Measurements from ENCODE around the gene VWA2. TPM values are rescaled to one million over a fixed set of nuclear protein-coding genes. Genes with fewer than 3 reads are reported as not detected.

VWA2 gene
- total and polyA plus RNA-seq, 4 donors = 1.6 to 18.3 (median 8.4) TPM

DNA sequence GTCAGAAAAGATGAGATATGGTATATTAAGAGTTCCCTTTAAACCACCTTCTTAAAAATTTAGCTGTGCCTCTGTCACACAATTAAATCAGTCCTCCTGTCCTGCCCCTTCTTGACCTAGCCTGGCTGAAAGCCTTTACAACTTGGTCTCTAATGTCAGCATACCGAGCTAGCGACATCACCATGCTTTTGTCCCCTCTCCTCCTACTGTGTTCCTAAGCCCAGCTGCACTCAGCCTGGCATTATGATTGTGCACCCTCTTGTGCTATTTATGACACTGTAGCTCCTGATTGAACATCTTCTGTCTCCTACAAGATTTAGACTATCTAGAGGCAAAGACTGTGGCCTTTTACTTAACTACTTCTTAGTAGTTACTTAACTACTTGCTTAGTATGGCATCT, 30.7 kb upstream of the VWA2 start:
- H3K9me3 ChIP-seq (ENCODE audit: control insufficient read depth in 4 of 4, insufficient read depth in 3 of 4, low read length in 3 of 4) = no peaks in the 10 kb centered on the region
- no peak for ATAC-seq (ENCODE audit: insufficient read depth, low FRiP score)
- H3K9ac ChIP-seq (ENCODE audit: insufficient read depth in 1 of 2, low read length in 2 of 2) = no peak overlapping the region
- no peak overlapping the region for H3K27ac ChIP-seq (ENCODE audit: low read depth in 1 of 2, low read length in 1 of 2)
- H3K36me3 ChIP-seq (ENCODE audit: control insufficient read depth in 4 of 4, insufficient read depth in 4 of 4, low read length in 4 of 4) = no peaks in the 10 kb centered on the region
- DNase-seq = peak in 1 of 3 donors; percentile 10
- TF ChIP-seq, protein P1, sequence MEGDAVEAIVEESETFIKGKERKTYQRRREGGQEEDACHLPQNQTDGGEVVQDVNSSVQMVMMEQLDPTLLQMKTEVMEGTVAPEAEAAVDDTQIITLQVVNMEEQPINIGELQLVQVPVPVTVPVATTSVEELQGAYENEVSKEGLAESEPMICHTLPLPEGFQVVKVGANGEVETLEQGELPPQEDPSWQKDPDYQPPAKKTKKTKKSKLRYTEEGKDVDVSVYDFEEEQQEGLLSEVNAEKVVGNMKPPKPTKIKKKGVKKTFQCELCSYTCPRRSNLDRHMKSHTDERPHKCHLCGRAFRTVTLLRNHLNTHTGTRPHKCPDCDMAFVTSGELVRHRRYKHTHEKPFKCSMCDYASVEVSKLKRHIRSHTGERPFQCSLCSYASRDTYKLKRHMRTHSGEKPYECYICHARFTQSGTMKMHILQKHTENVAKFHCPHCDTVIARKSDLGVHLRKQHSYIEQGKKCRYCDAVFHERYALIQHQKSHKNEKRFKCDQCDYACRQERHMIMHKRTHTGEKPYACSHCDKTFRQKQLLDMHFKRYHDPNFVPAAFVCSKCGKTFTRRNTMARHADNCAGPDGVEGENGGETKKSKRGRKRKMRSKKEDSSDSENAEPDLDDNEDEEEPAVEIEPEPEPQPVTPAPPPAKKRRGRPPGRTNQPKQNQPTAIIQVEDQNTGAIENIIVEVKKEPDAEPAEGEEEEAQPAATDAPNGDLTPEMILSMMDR (IDR thresholded peaks at IDR 0.05; ENCODE audit: control extremely low read depth, extremely low read depth) = no peak
- no peak overlapping the region for H3K4me3 ChIP-seq
- peaks cover 0 to 3% (median 0%) of the 10 kb centered on the region in 3 donors for H3K27me3 ChIP-seq (ENCODE audit: control insufficient read depth in 3 of 3, insufficient read depth in 3 of 3, low read length in 2 of 3)
- 92 to 96% methylated on average over 2 of the region's 2 CpGs for WGBS, 2 donors
- H3K4me1 ChIP-seq (ENCODE audit: control insufficient read depth in 5 of 5, insufficient read depth in 5 of 5, low read length in 5 of 5) = no peaks in the 10 kb centered on the region

DNA sequence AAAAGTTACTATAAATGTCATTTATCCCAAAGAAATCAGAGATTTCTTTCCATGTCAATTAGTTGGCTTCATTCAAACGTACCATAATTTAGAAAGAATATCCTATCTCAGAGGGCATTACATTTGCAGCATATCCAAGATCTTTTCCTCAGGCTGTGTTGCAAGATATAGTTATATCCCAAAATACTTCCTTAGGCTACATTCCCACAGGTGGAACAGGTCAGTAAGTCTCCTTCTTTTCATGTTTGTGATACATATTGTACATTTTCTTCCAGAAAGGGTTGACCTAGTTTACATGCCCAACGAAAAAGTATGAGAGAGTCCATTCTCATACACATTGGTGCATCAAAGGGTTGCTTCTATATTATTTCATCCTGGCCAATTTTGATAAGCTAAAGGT, 26.9 kb upstream of the VWA2 start:
- Histone ChIP-seq H3K9me3 (ENCODE audit: control insufficient read depth in 4 of 4, insufficient read depth in 3 of 4, low read length in 3 of 4) (no peaks in the 10 kb centered on the region), H3K27ac (ENCODE audit: low read depth in 1 of 2, low read length in 1 of 2) (no peak overlapping the region), H3K4me1 (ENCODE audit: control insufficient read depth in 5 of 5, insufficient read depth in 5 of 5, low read length in 5 of 5) (no peaks in the 10 kb centered on the region), H3K9ac (ENCODE audit: insufficient read depth in 1 of 2, low read length in 2 of 2) (no peak overlapping the region), H3K27me3 (ENCODE audit: control insufficient read depth in 3 of 3, insufficient read depth in 3 of 3, low read length in 2 of 3) (peaks cover 0 to 3% (median 2%) of the 10 kb centered on the region in 3 donors), H3K4me3 (no peak overlapping the region), H3K36me3 (ENCODE audit: control insufficient read depth in 4 of 4, insufficient read depth in 4 of 4, low read length in 4 of 4) (no peaks in the 10 kb centered on the region)
- ATAC-seq (ENCODE audit: insufficient read depth, low FRiP score) = no peak
- 85 to 92% methylated on average over 2 of the region's 2 CpGs for WGBS, 2 donors
- TF ChIP-seq, protein P1 (IDR thresholded peaks at IDR 0.05; ENCODE audit: control extremely low read depth, extremely low read depth) = no peak
- no peak for DNase-seq

DNA sequence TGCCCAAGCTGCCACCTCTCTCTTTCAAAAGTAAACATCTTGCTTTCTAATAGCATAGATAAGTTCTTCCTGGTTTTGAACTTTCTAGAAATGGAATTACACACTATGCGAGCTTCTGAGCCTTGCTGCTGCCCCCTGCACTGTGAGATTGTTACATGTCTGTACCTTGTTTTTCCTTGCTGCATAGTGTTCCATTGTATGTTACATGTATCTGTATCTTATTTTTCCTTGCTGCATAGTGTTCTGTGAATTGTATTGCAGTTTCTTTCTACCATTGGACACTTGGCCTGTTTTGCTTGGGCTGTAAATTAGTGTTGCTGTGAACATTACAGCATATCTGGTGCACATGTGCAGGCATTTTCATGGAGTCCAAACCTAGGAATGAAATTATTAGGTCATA, 24.0 kb upstream of the VWA2 start:
- DNase-seq (no peak), ATAC-seq (ENCODE audit: insufficient read depth, low FRiP score) (no peak)
- H3K4me3 ChIP-seq = no peak overlapping the region

More for the DNA sequence above, 24.0 kb upstream of the VWA2 start:
- no peaks in the 10 kb centered on the region for H3K36me3 ChIP-seq (ENCODE audit: control insufficient read depth in 4 of 4, insufficient read depth in 4 of 4, low read length in 4 of 4)
- TF ChIP-seq, protein P1 (IDR thresholded peaks at IDR 0.05; ENCODE audit: control extremely low read depth, extremely low read depth) = no peak
- H3K9me3 ChIP-seq (ENCODE audit: control insufficient read depth in 4 of 4, insufficient read depth in 3 of 4, low read length in 3 of 4) = no peaks in the 10 kb centered on the region
- no peak overlapping the region for H3K27ac ChIP-seq (ENCODE audit: low read depth in 1 of 2, low read length in 1 of 2)
- 90 to 92% methylated on average over 1 of the region's 1 CpG for WGBS, 2 donors
- H3K9ac ChIP-seq (ENCODE audit: insufficient read depth in 1 of 2, low read length in 2 of 2) = no peak overlapping the region
- no peaks in the 10 kb centered on the region for H3K4me1 ChIP-seq (ENCODE audit: control insufficient read depth in 5 of 5, insufficient read depth in 5 of 5, low read length in 5 of 5)
- H3K27me3 ChIP-seq (ENCODE audit: control insufficient read depth in 3 of 3, insufficient read depth in 3 of 3, low read length in 2 of 3) = peaks cover 0 to 5% (median 3%) of the 10 kb centered on the region in 3 donors
